IMR-90 (cell line): ENCODE results near the gene ELANE. TPM values are rescaled to one million over a fixed set of nuclear protein-coding genes. Genes with fewer than 3 reads are reported as not detected.
"Not testable (repeated sequence)": the region's sequence is repeated elsewhere in the genome, so short reads cannot be mapped to it uniquely, and the experiment has no call there.

Experiments
- ATAC-seq: fragments of 200-7000 bp; cut with Tn5 transposase; 2 replicates; pipeline ENCODE4 v1.9.1; 2020; ENCODE audit warnings: low read depth, mild to moderate bottlenecking, moderate library complexity
- BruUV-seq: library from RNA; stranded (reverse); fragments of 400-500 nt; replicated peaks from 2 replicates; lab custom pipeline; 2021; lab: Mats Ljungman, UMichigan
- CTCF ChIA-PET: fragments of 300-600 bp; formaldehyde crosslinking; extraction: SDS; loops from one replicate; lab custom pipeline; 2021; ENCODE audit warnings: antibody characterized with exemption; lab: Yijun Ruan, JAX
- POLR2A ChIA-PET: fragments of 300-600 bp; sonication (Branson Sonifier 250); formaldehyde crosslinking; loops from one replicate; lab custom pipeline; 2022; ENCODE audit warnings: antibody characterized with exemption; ENCODE audit not compliant: unreplicated experiment; lab: Charles Lee
- DNase-seq: peaks from one replicate; pipeline ENCODE4 v3.0.0; 2013
- H2AFZ ChIP-seq: replicated peaks from 2 replicates; pipeline ENCODE3; 2013; ENCODE audit warnings: low read length, mild to moderate bottlenecking; ENCODE audit not compliant: poor library complexity
- H2AK5ac ChIP-seq: 2 replicates; pipeline ENCODE4 v1.6.1; 2013; ENCODE audit warnings: low read depth, low read length, inconsistent platforms
- H2AK9ac ChIP-seq: replicated peaks from 2 replicates; pipeline ENCODE3; 2013; ENCODE audit warnings: mild to moderate bottlenecking, low read depth, low read length, moderate library complexity; ENCODE audit not compliant: poor library complexity
- H2BK120ac ChIP-seq: 2 replicates; pipeline ENCODE4 v1.6.1; 2013; ENCODE audit warnings: low read depth, low read length, inconsistent platforms
- H2BK15ac ChIP-seq: 3 replicates; pipeline ENCODE4 v1.6.1; 2013; ENCODE audit warnings: low read depth, low read length, inconsistent platforms
- H2BK20ac ChIP-seq: 2 replicates; pipeline ENCODE4 v1.6.1; 2013; ENCODE audit warnings: low read depth, mild to moderate bottlenecking, inconsistent platforms, low read length, moderate library complexity
- H2BK5ac ChIP-seq: 2 replicates; pipeline ENCODE4 v1.6.1; 2013; ENCODE audit warnings: mild to moderate bottlenecking, low read depth, low read length, inconsistent platforms; ENCODE audit not compliant: poor library complexity, severe bottlenecking
- H3K14ac ChIP-seq: replicated peaks from 2 replicates; pipeline ENCODE4 v1.6.1; 2013; ENCODE audit warnings: low read depth, low read length, inconsistent platforms
- H3K18ac ChIP-seq: 2 replicates; pipeline ENCODE4 v1.6.1; 2013; ENCODE audit warnings: low read depth, low read length, control low read depth
- H3K23ac ChIP-seq: 2 replicates; pipeline ENCODE4 v1.6.1; 2013; ENCODE audit warnings: low read depth, low read length, inconsistent platforms
- H3K27ac ChIP-seq: 2 replicates; pipeline ENCODE4 v1.5.1; 2013; ENCODE audit warnings: mild to moderate bottlenecking, control low read depth, low read length; ENCODE audit not compliant: insufficient read depth
- H3K27me3 ChIP-seq: 2 replicates; pipeline ENCODE4 v1.6.1; 2013; ENCODE audit warnings: low read length; ENCODE audit not compliant: control insufficient read depth, insufficient read depth
- H3K36me3 ChIP-seq: 2 replicates; pipeline ENCODE4 v1.6.1; 2013; ENCODE audit warnings: low read length, mixed read lengths; ENCODE audit not compliant: control insufficient read depth, insufficient read depth
- H3K4ac ChIP-seq: 2 replicates; pipeline ENCODE4 v1.6.1; 2013; ENCODE audit warnings: low read depth, low read length, inconsistent platforms
- H3K4me1 ChIP-seq: 2 replicates; pipeline ENCODE4 v1.6.1; 2013; ENCODE audit warnings: low read length, mixed read lengths; ENCODE audit not compliant: control insufficient read depth, insufficient read depth
- H3K4me2 ChIP-seq: 2 replicates; pipeline ENCODE4 v1.6.1; 2013; ENCODE audit warnings: low read depth, mild to moderate bottlenecking, control low read depth, low read length, moderate library complexity
- H3K4me3 ChIP-seq: 2 replicates; pipeline ENCODE4 v1.5.1; 2013; ENCODE audit warnings: low read depth, mild to moderate bottlenecking, control low read depth, low read length, moderate library complexity; ENCODE audit not compliant: insufficient read depth
- H3K56ac ChIP-seq: 2 replicates; pipeline ENCODE4 v1.6.1; 2013; ENCODE audit warnings: low read length, inconsistent platforms; ENCODE audit not compliant: insufficient read depth; ENCODE audit errors: extremely low read depth
- H3K79me1 ChIP-seq, 2 experiments: 2 replicates each; pipeline ENCODE4 v1.6.1; 2013; ENCODE audit warnings: low read length in 2 of 2, inconsistent platforms in 1 of 2, low read depth in 1 of 2
- H3K9ac ChIP-seq: 2 replicates; pipeline ENCODE4 v1.6.1; 2013; ENCODE audit warnings: low read depth, low read length, control low read depth
- H3K9me1 ChIP-seq: 2 replicates; pipeline ENCODE4 v1.6.1; 2013; ENCODE audit warnings: low read length, inconsistent platforms; ENCODE audit not compliant: insufficient read depth
- H3K9me3 ChIP-seq: 2 replicates; pipeline ENCODE4 v1.6.1; 2013; ENCODE audit warnings: low read length; ENCODE audit not compliant: control insufficient read depth, insufficient read depth
- H4K20me1 ChIP-seq: 2 replicates; pipeline ENCODE4 v1.6.1; 2013; ENCODE audit warnings: low read length, inconsistent platforms; ENCODE audit not compliant: insufficient read depth
- H4K5ac ChIP-seq: 2 replicates; pipeline ENCODE4 v1.6.1; 2013; ENCODE audit warnings: mild to moderate bottlenecking, low read depth, low read length, control low read depth
- H4K8ac ChIP-seq, 2 experiments: 2 replicates each; pipeline ENCODE4 v1.6.1; 2013; ENCODE audit warnings: low read depth in 2 of 2, low read length in 2 of 2, control low read depth in 1 of 2, inconsistent platforms in 1 of 2
- H4K91ac ChIP-seq: 2 replicates; pipeline ENCODE4 v1.6.1; 2013; ENCODE audit warnings: low read depth, low read length, inconsistent platforms; ENCODE audit not compliant: insufficient read depth
- whole genome bisulfite sequencing, 2 experiments: methylation state at CpG; one replicate each; pipeline versions ENCODE4 v1.1.5 to v1.1.7; 2013; ENCODE audit warnings: missing lambda C conversion rate in 2 of 2; ENCODE audit not compliant: insufficient read length in 1 of 2; ENCODE audit errors: extremely low coverage in 2 of 2; 5-methylcytosine and 5-hydroxymethylcytosine counted together
- dilution Hi-C: fragments of 300-500 bp; cut with HindIII; formaldehyde crosslinking; loops from one replicate; pipeline ENCODE4 v1.14.3; 2018; ENCODE audit warnings: low sequenced_read_pairs; ENCODE audit not compliant: unreplicated experiment
- in situ Hi-C: fragments of 300-500 bp; cut with MboI; formaldehyde crosslinking; loops from 3 replicates; pipeline ENCODE4 v1.14.3; 2019; ENCODE audit warnings: low sequenced_read_pairs, inconsistent platforms, mixed read lengths
- intact Hi-C: fragments of 100-400 bp; cut with micrococcal nuclease; formaldehyde crosslinking; loops from 2 replicates; pipeline ENCODE4 v1.10.0; 2022
- polyA plus RNA-seq, 3 experiments: library from polyadenylated mRNA; depleted of rRNA; stranded (reverse); fragments of >200 nt; gene quantifications; 2 replicates each; pipeline ENCODE4 v1.2.3, GENCODE V29; 2012; ENCODE audit warnings: low replicate concordance in 1 of 3
- total RNA-seq: library from RNA; depleted of rRNA; stranded (reverse); fragments of >200 nt; gene quantifications from 2 replicates; pipeline ENCODE4 v1.2.3, GENCODE V29; 2012

Gene ELANE
- total and polyA plus RNA-seq, 2 of the 4 experiments (the other 2 are of a cell fraction): 0.27 TPM; not detected in 1

DNA sequence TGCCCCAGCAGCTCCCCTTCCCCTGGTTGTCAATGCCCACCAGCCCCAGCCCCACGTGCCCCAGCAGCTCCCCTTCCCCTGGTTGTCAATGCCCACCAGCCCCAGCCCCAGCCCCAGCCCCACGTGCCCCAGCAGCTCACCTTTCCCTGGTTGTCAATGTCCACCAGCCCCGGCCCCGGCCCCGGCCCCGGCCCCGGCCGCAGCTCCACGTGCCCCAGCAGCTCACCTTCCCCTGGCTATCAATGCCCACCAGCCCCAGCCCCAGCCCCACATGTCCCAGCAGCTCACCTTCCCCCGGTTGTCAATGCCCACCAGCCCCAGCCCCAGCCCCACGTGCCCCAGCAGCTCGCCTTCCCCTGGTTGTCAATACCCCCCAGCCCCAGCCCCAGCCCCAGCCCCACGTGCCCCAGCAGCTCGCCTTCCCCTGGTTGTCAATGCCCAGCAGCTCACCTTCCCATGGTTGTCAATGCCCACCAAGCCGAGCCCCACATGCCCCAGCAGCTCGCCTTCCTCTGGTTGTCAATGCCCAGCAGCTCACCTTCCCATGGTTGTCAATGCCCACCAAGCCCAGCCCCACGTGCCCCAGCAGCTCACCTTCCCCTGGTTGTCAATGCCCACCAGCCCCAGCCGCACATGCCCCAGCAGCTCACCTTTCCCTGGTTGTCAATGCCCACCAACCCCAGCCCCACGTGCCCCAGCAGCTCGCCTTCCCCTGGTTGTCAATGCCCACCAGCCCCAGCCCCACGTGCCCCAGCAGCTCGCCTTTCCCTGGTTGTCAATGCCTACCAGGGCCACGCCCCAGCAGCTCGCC lies 26.9 kb downstream of the ELANE start:
- CTCF ChIA-PET, H3K27me3 ChIP-seq, H3K4ac ChIP-seq, H3K79me1 ChIP-seq, H2AK9ac ChIP-seq, H3K18ac ChIP-seq, H3K27ac ChIP-seq, H2BK5ac ChIP-seq, dilution Hi-C loops, H3K9me3 ChIP-seq, BruUV-seq, H2BK15ac ChIP-seq, H3K9ac ChIP-seq, H3K23ac ChIP-seq, H2AK5ac ChIP-seq, H3K4me1 ChIP-seq, H3K56ac ChIP-seq, H3K4me3 ChIP-seq, intact Hi-C loops, ATAC-seq, H3K14ac ChIP-seq, H4K5ac ChIP-seq, H2AFZ ChIP-seq, DNase-seq, in situ Hi-C loops, H2BK120ac ChIP-seq, H3K4me2 ChIP-seq, H4K91ac ChIP-seq, H4K8ac ChIP-seq, H3K9me1 ChIP-seq, H2BK20ac ChIP-seq: not testable (repeated sequence)
- POLR2A ChIA-PET: interaction anchor here (0.6 kb wide), 1 partner anchor 30 kb away, joined by 4 read pairs; no protein-coding TSS in a partner anchor
- Histone ChIP-seq H4K20me1 (peaks cover 10% of the 10 kb centered on the region), H3K36me3 (peaks cover 67% of the 10 kb centered on the region)
- 78% methylated on average over 12 of the region's 24 CpGs; no CpG with 5 or more reads in 1 of the 2 experiments for WGBS, 2 experiments
